SH-SY5Y (cell line): ENCODE results near the gene CCDC148.

Source experiments
- GATA2 ChIP-seq: IDR thresholded peaks from 2 replicates; pipeline ENCODE4 v1.6.1; 2011; ENCODE audit warnings: mild to moderate bottlenecking, low read depth, low read length
- GATA3 ChIP-seq: IDR thresholded peaks from 2 replicates; pipeline ENCODE4 v1.6.1; 2011; ENCODE audit warnings: low read depth, mild to moderate bottlenecking, low read length, moderate library complexity

DNA sequence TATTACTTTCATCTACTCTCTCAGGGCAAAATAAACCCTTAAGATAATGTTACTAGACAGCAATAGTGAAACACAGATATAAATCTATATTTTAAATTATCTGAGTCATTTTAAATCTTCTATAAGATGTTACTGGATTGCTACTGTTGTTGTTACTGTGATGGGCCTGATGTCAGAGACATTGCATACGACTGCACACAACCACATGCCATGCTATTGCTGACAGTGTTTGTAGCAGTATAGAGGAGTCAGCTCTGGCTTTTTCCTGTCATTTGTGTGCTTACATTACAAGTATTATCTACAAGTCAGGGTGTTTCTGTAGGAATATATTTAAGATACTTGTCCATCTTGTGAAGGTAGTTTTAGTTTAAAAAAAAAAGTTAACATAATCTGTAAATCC, 63.9 kb downstream of the CCDC148 start:
- TF ChIP-seq GATA2 (no peak), GATA3 (no peak)
